Body of pancreas (tissue), 4 donors: ENCODE results near the gene CHN1.

Experiments
- POLR2A ChIP-seq, 3 donors: fragments of 450-650 bp; IDR thresholded peaks; one replicate each; pipeline ENCODE4 v1.6.1; 2016; ENCODE audit warnings: antibody characterized with exemption in 3 of 3, mild to moderate bottlenecking in 2 of 3
- TF ChIP-seq, protein P1 (sequence below), 7 experiments: fragments of 450-650 bp in 4 of 7; fragments of 200-600 bp in 3 of 7; sonication (generic) in 3 of 7; IDR thresholded peaks; one replicate each; pipeline ENCODE4 v1.5.1; 2016 to 2019; ENCODE audit warnings: antibody characterized with exemption in 7 of 7

DNA sequence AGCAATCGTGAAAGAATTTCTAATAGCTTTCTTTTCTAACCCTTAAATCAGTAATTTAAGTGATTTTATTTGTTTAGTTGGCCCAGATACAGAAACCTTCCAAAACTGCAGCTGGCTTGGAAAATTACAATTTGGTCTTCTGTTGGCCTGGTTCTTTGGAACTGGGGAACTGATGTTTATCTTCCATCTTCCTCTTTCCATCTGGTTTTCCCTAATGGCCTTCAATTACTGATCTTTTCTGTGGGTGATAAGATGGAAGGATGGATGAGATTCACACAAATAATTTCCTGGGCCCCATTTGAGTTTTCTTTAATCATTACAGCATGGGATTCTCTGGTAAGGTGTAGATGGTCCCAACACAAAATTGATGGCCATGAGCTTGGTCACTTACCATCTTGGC, 134.4 kb downstream of the CHN1 start:
- TF ChIP-seq, protein P1, sequence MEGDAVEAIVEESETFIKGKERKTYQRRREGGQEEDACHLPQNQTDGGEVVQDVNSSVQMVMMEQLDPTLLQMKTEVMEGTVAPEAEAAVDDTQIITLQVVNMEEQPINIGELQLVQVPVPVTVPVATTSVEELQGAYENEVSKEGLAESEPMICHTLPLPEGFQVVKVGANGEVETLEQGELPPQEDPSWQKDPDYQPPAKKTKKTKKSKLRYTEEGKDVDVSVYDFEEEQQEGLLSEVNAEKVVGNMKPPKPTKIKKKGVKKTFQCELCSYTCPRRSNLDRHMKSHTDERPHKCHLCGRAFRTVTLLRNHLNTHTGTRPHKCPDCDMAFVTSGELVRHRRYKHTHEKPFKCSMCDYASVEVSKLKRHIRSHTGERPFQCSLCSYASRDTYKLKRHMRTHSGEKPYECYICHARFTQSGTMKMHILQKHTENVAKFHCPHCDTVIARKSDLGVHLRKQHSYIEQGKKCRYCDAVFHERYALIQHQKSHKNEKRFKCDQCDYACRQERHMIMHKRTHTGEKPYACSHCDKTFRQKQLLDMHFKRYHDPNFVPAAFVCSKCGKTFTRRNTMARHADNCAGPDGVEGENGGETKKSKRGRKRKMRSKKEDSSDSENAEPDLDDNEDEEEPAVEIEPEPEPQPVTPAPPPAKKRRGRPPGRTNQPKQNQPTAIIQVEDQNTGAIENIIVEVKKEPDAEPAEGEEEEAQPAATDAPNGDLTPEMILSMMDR (IDR thresholded peaks at IDR 0.05), result no peak
- TF ChIP-seq POLR2A (IDR thresholded peaks at IDR 0.05), result no peak
